Activated naive CD8-positive, alpha-beta T cell treated with anti-CD3 and anti-CD28 coated beads, Interleukin-2, amount 10 ng/mL, durations not matched to agents 7 days and 5 days (primary cell): ENCODE results near the gene ATF6B. TPM values are rescaled to one million over a fixed set of nuclear protein-coding genes. Genes with fewer than 3 reads are reported as not detected.
"Not testable (repeated sequence)": the region's sequence is repeated elsewhere in the genome, so short reads cannot be mapped to it uniquely, and the experiment has no call there.

Source experiments
- ATAC-seq: fragments of 150-1000 bp; cut with Tn5 transposase; one replicate; pipeline ENCODE4 v1.10.0; 2021; ENCODE audit warnings: low read depth, moderate library complexity
- POLR2A ChIA-PET: fragments of 350-600 bp; sonication (Branson Sonifier 250); formaldehyde crosslinking; loops from one replicate; lab custom pipeline; 2021; ENCODE audit warnings: antibody characterized with exemption; lab: Charles Lee
- DNase-seq: peaks from one replicate; pipeline ENCODE4 v3.0.0; 2021
- H3K27ac Mint-ChIP-seq: one replicate; pipeline ENCODE4 v1.8.0; 2022; ENCODE audit warnings: mild to moderate bottlenecking, mixed read lengths
- H3K27me3 Mint-ChIP-seq: one replicate; pipeline ENCODE4 v1.8.0; 2022; ENCODE audit warnings: mild to moderate bottlenecking, moderate library complexity, mixed read lengths
- H3K36me3 Mint-ChIP-seq: one replicate; pipeline ENCODE4 v1.8.0; 2021; ENCODE audit warnings: mild to moderate bottlenecking, mixed read lengths
- H3K4me1 Mint-ChIP-seq: one replicate; pipeline ENCODE4 v1.8.0; 2021; ENCODE audit warnings: mixed read lengths
- H3K4me3 Mint-ChIP-seq: one replicate; pipeline ENCODE4 v1.8.0; 2022; ENCODE audit warnings: mild to moderate bottlenecking, moderate library complexity, mixed read lengths
- H3K9me3 Mint-ChIP-seq: one replicate; pipeline ENCODE4 v1.8.0; 2021; ENCODE audit warnings: mixed read lengths
- total RNA-seq, 2 experiments: library from RNA; stranded (reverse); gene quantifications; one replicate each; pipeline ENCODE4 v1.2.3, GENCODE V29; 2021

Gene ATF6B
- total RNA-seq, 2 experiments from 2014 or later: 136 to 147 TPM

DNA sequence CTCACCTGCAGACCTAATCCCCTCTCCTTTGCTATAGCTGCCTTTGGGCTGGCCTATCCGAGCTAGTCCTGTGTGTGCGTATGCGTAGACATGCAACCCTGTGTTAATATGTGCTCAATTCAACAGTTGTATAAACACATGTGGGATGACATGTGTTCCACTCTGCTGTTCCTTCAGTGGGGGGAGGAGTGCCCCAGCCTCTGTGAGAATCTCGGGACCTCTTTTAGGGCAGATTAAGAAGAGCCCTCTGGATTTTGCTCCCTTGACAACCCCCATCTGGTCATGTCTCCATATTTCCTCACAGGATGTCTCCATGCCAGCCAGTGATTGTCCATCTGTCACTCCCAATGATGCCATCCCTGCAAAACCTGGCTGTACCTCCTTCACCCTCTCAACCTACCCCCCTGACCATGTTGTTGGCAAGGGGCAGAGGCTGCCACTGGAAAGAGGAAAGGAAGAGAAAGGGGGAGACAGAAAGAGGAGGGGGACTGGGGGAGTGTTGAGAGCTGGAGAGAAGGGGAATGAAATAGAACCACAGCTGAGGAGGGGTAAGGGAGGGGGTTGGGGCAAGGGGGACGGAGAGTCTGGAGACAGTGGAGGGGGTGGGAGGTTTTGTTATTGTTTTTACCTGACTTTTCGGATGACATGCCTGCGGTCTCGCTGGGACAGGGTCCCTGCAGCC lies 23.3 kb upstream of the ATF6B start:
- H3K4me3 Mint-ChIP-seq: peak overlapping the region; percentile 67
- DNase-seq (no peak), ATAC-seq (no peak)
- H3K27me3 Mint-ChIP-seq: peaks cover 38% of the 10 kb centered on the region
- no peaks in the 10 kb centered on the region for H3K9me3 Mint-ChIP-seq
- H3K36me3 Mint-ChIP-seq: peaks cover 3% of the 10 kb centered on the region
- peak overlapping the region; percentile 74 for H3K27ac Mint-ChIP-seq
- POLR2A ChIA-PET: no interaction called here
- H3K4me1 Mint-ChIP-seq: peaks cover 40% of the 10 kb centered on the region

DNA sequence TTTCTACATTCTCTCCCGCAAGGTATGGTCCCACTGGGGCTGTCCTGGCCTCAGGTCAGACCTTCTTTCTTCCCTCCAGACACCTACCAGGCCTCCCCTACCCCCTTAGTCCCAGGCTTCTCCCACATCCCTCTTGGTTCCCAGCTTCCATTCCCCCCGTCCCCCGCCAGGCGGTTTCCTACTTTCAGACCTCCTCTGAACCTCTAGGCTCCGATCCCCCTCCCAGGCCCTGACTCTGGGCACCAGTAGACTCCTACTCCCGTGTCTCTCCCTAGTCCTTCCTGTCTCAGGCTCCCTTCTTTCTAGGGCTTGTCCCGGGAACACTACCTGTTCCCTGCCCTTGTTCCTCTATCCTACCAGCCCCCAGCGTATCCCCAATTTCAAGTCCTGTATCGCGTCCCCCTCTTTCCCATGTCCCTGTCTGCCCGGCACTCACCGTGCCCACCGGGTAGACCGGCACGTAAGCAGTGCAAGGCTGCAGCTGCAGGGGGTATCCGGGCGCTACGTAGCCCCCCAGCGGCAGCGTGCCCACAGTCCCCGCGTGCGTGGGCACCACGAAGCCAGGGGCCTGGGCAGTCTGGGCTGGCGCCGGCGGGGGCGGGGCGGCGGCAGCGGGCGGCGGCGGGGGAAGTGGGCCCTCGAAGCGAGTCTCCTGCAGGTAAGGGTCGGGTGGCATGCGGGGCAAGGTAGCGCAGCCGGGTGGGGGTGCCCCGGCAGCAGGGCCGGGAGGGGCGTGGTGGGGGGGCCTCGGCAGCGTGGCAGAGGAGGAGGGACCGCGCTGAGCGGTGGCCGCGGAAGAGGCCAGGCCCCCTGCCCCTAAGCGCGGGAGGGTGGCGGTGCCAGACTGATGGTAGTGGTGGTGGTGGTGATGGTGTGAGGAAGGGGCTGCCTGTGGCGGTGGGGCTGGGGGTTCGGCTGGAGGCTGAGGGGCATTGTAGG lies 22.2 kb upstream of the ATF6B start:
- peaks cover 43% of the 10 kb centered on the region for H3K27me3 Mint-ChIP-seq
- H3K27ac Mint-ChIP-seq: peak overlapping the region; percentile 59
- ATAC-seq (no peak), DNase-seq (no peak)
- peak overlapping the region; percentile 29 for H3K4me3 Mint-ChIP-seq
- no peaks in the 10 kb centered on the region for H3K9me3 Mint-ChIP-seq
- peaks cover 3% of the 10 kb centered on the region for H3K36me3 Mint-ChIP-seq
- peaks cover 34% of the 10 kb centered on the region for H3K4me1 Mint-ChIP-seq
- POLR2A ChIA-PET: interaction anchor here (0.5 to 1.3 kb wide), 2 partner anchors 21 to 40 kb away, joined by 3 read pairs; partner anchors contain the start of gene PBX2

DNA sequence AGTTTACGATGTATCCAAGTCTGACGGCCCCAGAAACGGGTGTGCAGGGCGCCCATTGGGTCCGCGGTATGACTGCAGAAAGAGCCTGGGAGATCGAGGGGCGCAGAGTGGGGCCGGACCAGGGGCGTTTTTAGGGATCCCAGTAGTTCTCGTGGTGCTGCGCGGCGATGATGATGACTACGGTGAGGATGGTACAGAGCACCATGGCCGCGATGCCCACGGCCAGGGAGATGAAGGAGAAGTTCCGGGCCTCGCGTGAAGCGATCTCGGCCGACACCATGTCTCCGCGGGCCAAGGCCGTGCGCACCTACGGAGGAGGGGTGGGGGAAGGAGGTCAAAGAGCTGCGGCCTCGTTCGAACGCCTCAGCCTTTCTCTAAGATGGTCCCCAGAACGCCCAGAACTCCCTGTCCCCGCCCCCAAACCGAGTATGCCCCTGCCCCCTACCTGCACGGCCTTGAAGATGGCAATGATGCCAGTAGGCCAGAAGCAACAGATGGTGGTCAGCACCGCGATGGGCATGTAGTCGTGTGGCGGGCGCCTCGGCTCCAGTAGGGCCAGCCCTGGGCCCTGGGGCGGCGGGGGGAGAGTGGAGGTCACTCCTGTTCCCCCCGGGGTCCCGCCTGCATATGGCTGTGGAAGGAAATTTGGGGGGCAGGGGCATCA lies 21.2 kb upstream of the ATF6B start:
- H3K4me1 Mint-ChIP-seq: peaks cover 32% of the 10 kb centered on the region
- ATAC-seq (no peak), DNase-seq (no peak)
- H3K27me3 Mint-ChIP-seq: peaks cover 43% of the 10 kb centered on the region
- POLR2A ChIA-PET: interaction anchor here (0.5 to 1.3 kb wide), 2 partner anchors 20 to 41 kb away, joined by 3 read pairs; partner anchors contain the start of gene PBX2
- H3K4me3 Mint-ChIP-seq: peak overlapping the region; percentile 77
- peaks cover 2% of the 10 kb centered on the region for H3K36me3 Mint-ChIP-seq
- no peaks in the 10 kb centered on the region for H3K9me3 Mint-ChIP-seq
- H3K27ac Mint-ChIP-seq: peak overlapping the region; percentile 67

DNA sequence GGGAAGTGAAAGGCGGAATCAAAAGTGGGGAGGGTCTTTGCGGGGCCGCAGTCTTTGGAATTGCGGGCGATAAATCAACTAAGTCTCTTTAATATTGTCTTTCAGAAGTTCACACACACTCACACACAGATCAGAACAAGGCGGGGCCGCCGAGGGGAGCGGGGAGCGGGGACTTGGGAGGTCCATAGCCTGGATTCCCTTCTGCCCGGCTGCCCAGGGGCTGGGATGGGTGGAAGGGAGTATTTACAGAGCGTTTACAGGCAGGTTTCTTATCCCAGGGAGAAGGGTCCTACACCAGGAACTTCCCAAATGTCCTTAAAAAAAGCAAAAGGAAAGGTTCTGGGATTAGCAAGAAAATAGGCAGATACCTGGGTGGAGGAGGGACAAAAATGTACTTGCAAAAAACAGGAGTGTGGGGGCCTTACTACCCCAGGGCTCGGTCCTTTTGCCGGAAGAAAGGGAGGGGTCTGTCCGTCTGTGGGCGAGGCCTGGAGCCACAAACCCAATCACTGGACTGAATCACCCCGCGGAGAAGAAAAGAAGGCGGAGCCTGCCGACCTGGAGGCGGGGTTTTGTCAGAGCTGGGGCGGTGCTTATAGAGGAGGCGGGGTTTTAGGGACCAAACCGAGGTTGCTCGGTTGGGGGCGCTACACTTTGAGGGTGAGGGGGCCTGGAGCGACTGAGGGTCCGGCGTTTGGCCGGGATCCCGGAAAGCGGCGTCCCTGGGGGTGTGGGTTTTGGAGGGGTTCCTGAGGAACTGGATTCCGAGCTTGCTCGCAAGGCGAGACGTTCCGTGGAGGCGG lies 20.4 kb upstream of the ATF6B start:
- Mint-ChIP-seq H3K36me3 (no peaks in the 10 kb centered on the region), H3K4me3 (peak overlapping the region; percentile 77), H3K9me3 (no peaks in the 10 kb centered on the region), H3K4me1 (peaks cover 30% of the 10 kb centered on the region), H3K27me3 (peaks cover 43% of the 10 kb centered on the region), H3K27ac (peak overlapping the region; percentile 67)
- POLR2A ChIA-PET: interaction anchor here (0.8 to 1.3 kb wide), 2 partner anchors 41 to 47 kb away, joined by 3 read pairs; partner anchors contain the start of gene PBX2
- DNase-seq: peak; percentile 78
- peak; percentile 43 for ATAC-seq

DNA sequence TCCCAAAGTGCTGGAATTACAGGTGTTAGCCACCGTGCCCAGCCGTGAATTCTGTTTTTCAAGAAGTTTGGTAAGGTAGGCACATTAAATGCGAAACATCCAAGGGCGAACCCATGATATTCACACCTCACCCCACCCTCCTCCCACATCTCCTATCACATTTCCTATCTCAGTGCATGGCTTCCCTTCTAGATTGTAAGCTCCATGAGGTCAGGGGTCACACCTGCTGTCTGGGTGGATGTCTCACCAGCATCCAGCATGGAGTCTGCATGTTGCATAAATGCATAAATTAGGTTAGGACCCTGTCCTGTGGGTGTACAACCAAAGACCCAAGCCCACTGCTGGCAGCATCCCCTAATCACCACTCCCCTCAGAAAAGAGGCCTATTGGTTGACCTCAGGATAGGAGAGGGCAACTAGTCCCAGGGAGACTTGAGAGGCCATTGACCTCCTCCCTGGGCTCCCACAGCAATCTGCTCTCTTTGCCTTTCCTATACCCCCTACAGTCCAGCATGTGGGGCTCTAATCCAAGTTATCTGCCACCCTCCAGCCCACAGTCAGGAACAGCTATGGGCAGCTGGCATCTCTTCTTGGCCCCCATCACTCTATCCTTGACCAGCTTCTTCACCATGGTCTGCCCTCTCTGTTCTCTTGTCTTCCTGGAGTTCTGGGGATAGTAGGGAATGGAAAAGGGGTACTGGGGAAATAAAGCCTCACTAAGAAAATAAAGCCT lies 19.5 kb upstream of the ATF6B start:
- Mint-ChIP-seq H3K4me1 (peaks cover 26% of the 10 kb centered on the region), H3K27me3 (peaks cover 43% of the 10 kb centered on the region), H3K27ac (no peak overlapping the region), H3K4me3 (no peak overlapping the region), H3K9me3 (no peaks in the 10 kb centered on the region), H3K36me3 (no peaks in the 10 kb centered on the region)
- POLR2A ChIA-PET: no interaction called here
- no peak for ATAC-seq
- DNase-seq: no peak

DNA sequence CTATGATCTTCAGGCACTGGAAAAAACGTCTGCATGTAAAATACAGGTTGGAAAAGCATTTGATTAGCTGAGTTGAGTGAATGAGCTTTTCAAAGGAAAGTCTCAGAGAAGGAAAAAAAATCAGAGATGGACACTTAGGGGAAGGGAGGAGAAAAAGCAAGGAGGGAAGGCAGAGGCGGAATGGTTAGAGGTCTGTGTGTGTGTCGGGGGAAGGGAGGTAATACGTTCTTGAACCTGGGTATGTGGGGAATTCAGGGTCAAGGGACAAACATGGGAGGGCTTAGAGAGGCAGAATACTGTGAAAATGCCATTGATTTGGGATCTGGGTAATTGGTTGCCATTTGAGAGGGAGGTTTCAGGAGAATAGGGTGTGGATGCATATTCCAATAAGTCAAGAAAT lies 18.6 kb upstream of the ATF6B start:
- no peak overlapping the region for H3K27ac Mint-ChIP-seq

DNA sequence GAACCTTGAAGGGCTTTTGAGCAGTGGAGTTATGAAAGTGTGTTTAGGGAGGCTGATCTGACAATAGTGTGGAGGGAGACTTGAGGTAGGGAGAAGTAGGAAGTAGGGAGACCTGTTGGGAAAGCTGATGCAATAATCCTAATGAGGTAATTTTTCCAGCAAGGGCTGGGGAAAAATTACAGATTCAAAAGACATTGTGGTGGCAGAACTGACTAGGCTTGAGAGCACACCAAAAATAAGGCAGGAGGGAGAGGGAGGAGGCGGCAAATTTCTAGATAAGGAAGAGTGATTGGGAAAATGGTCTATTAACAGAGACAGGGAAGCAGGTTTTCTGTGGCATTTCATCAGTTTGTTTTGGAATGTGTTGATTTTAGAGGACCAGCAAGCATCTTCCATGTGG lies 18.2 kb upstream of the ATF6B start:
- POLR2A ChIA-PET: no interaction called here
- Mint-ChIP-seq H3K27me3 (peaks cover 41% of the 10 kb centered on the region), H3K9me3 (no peaks in the 10 kb centered on the region), H3K4me1 (peaks cover 20% of the 10 kb centered on the region), H3K27ac (no peak overlapping the region), H3K36me3 (no peaks in the 10 kb centered on the region), H3K4me3 (no peak overlapping the region)
- ATAC-seq (no peak), DNase-seq (no peak)

More for the DNA sequence above, 18.6 kb upstream of the ATF6B start:
- H3K36me3 Mint-ChIP-seq: no peaks in the 10 kb centered on the region
- H3K4me1 Mint-ChIP-seq: peaks cover 22% of the 10 kb centered on the region
- DNase-seq (no peak), ATAC-seq (no peak)
- POLR2A ChIA-PET: no interaction called here
- no peak overlapping the region for H3K4me3 Mint-ChIP-seq
- H3K27me3 Mint-ChIP-seq: peaks cover 43% of the 10 kb centered on the region
- H3K9me3 Mint-ChIP-seq: no peaks in the 10 kb centered on the region

DNA sequence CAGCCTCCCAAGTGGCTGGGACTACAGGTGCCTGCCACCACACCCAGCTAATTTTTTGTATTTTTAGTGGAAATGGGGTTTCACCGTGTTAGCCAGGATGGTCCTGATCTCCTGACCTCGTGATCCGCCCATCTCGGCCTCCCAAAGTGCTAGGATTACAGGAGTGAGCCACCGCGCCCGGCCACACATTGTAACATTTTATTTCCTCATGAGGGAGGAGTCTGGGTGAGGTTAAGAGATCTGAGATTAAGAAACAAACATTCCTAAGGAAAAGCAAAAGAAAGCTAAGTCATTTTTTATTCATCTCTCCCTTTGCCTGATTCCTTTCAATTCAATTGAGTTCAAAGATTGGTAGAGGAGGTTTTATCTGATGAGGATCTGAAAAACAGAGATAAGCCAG lies 16.2 kb upstream of the ATF6B start:
- DNase-seq, H3K4me3 Mint-ChIP-seq, H3K27ac Mint-ChIP-seq, POLR2A ChIA-PET, H3K36me3 Mint-ChIP-seq, H3K9me3 Mint-ChIP-seq, ATAC-seq: not testable (repeated sequence)
- Mint-ChIP-seq H3K4me1 (peaks cover 11% of the 10 kb centered on the region), H3K27me3 (peaks cover 35% of the 10 kb centered on the region)

DNA sequence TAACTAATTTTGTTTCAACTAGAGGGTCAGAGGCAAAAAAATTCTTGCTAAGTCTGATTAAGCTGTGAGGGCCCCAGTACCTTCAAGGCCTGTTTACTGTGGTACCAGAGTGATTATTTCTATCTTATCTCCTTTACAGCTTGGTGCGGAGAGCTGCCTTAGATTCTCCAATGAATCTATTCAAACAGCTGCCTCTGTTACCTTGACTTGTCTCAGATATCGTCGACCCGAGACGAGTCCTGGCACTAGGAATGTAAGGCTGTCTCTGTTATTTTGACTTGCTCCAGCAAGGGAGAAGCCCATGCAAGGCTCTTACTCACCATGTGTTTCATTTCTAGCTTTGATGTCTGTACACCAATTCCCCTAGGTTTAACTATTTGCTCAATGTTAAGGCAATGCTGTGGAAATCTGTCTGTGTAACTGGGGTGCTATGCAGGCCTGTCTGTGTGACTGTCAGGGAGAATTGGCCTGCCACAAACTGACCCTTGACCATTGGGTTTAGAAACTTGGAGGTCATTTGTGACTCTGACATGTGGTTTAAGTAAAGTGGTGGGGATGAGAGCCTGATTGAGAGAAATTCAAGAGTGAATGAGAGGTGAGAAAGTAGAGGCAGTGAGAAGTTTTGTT lies 12.5 kb upstream of the ATF6B start:
- ATAC-seq (no peak), DNase-seq (no peak)
- POLR2A ChIA-PET: no interaction called here
- no peaks in the 10 kb centered on the region for H3K4me1 Mint-ChIP-seq
- no peaks in the 10 kb centered on the region for H3K36me3 Mint-ChIP-seq
- H3K27ac Mint-ChIP-seq: no peak overlapping the region
- no peaks in the 10 kb centered on the region for H3K9me3 Mint-ChIP-seq
- H3K27me3 Mint-ChIP-seq: peaks cover 5% of the 10 kb centered on the region
- no peak overlapping the region for H3K4me3 Mint-ChIP-seq

DNA sequence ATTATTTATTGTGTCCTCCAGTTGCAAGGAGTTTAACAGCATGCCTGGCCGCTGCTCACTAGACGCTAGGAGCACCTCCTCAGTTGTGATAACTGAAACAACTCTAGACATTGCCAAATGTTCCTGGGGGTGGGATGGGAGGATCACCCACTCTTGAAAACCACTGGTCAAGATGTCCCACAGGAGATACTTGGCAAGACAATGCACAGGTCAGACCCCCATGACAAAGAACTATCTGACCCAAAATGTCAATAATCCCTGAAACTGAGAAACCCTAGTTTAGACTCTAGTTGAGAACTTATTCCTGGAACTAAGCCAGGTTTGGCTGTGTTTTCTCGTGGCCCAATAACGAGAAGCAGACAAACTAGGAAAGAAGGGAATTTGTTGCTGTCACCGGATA lies 11.5 kb upstream of the ATF6B start:
- Mint-ChIP-seq H3K27ac (no peak overlapping the region), H3K4me3 (no peak overlapping the region), H3K9me3 (no peaks in the 10 kb centered on the region), H3K36me3 (no peaks in the 10 kb centered on the region), H3K27me3 (peaks cover 8% of the 10 kb centered on the region), H3K4me1 (no peaks in the 10 kb centered on the region)
- no peak for ATAC-seq
- POLR2A ChIA-PET: no interaction called here
- no peak for DNase-seq

DNA sequence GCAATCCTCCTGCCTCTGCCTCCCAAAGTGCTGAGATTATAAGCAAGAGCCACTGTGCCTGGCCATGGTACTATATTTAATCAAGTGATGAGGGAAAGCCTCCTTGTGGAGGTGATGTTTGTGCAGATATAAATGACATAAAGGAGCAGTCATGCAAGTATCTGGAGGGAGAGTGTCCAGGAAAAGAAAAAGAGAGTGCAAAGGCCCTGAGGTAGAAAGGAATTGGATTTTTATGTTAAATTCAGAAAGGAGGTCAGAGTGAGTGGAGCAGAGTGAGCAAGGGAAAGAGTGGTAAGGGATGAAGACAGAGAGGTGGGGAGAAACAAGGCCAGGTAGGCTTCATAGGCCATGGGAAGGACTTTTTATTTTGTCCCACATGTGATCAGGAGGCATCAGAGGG lies 9.4 kb upstream of the ATF6B start:
- Mint-ChIP-seq H3K36me3 (no peaks in the 10 kb centered on the region), H3K4me1 (no peaks in the 10 kb centered on the region), H3K4me3 (no peak overlapping the region), H3K9me3 (no peaks in the 10 kb centered on the region), H3K27me3 (peaks cover 10% of the 10 kb centered on the region), H3K27ac (no peak overlapping the region)
- DNase-seq: no peak
- POLR2A ChIA-PET: no interaction called here
- no peak for ATAC-seq

DNA sequence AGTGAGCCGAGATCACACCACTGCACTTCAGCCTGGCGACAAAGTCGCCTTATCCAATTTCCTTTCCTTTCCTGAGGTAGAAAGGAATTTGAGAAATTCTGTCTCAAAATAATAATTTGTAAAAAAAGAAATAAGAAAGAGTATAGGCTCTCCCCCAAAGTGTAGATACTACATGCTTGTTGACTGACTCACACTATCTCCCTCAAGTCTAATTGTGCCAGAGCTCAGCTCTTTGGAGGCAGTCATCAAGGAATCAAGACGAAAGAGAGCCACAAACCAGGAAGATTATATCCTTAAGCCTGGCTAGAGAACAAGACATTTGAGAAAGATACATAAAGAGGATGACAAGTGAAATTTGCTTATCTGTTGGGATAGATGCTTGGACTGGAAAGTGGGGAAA lies 5.7 kb upstream of the ATF6B start:
- H3K4me1 Mint-ChIP-seq: peaks cover 11% of the 10 kb centered on the region
- no peaks in the 10 kb centered on the region for H3K9me3 Mint-ChIP-seq
- no peaks in the 10 kb centered on the region for H3K36me3 Mint-ChIP-seq
- H3K4me3 Mint-ChIP-seq: no peak overlapping the region
- DNase-seq (no peak), ATAC-seq (no peak)
- no peak overlapping the region for H3K27ac Mint-ChIP-seq
- peaks cover 7% of the 10 kb centered on the region for H3K27me3 Mint-ChIP-seq
- POLR2A ChIA-PET: no interaction called here
